Left lung (tissue), 10 donors: ENCODE data around the gene AGMO. TPM values are rescaled to one million over a fixed set of nuclear protein-coding genes. Genes with fewer than 3 reads are reported as not detected.
A peak's percentile ranks its signal among the peaks of the same experiment; 100 is the strongest.

Experiments used
- ATAC-seq: fragments of 200-7000 bp; cut with Tn5 transposase; one replicate; pipeline ENCODE4 v1.9.1; 2020; ENCODE audit warnings: moderate library complexity
- DNase-seq, 4 donors: peaks; one replicate each; pipeline ENCODE4 v3.0.0-alpha.2; 2013 to 2020
- H3K27ac ChIP-seq, 2 donors: fragments of 200-600 bp; sonication (generic) in 1 of 2; one replicate each; pipeline versions ENCODE4 v1.5.0 to v1.8.0; 2020 to 2021
- H3K27me3 ChIP-seq, 2 donors: fragments of 200-600 bp; sonication (generic) in 1 of 2; one replicate each; pipeline versions ENCODE4 v1.5.0 to v1.8.0; 2020 to 2021
- H3K36me3 ChIP-seq, 2 donors: fragments of 200-600 bp; sonication (generic) in 1 of 2; one replicate each; pipeline versions ENCODE4 v1.5.0 to v1.8.0; 2020 to 2021
- H3K4me1 ChIP-seq, 2 donors: fragments of 200-600 bp; one replicate each; pipeline ENCODE4 v1.8.0; 2021
- H3K4me3 ChIP-seq, 2 donors: fragments of 200-600 bp; sonication (generic) in 1 of 2; one replicate each; pipeline versions ENCODE4 v1.5.0 to v1.8.0; 2020 to 2021; ENCODE audit warnings: mild to moderate bottlenecking in 1 of 2
- H3K9me3 ChIP-seq, 2 donors: fragments of 200-600 bp; sonication (generic) in 1 of 2; one replicate each; pipeline versions ENCODE4 v1.5.0 to v1.8.0; 2020 to 2021
- intact Hi-C, 2 donors: fragments of 100-400 bp; cut with DNase I; formaldehyde crosslinking; loops; one replicate each; pipeline versions ENCODE4 v1.11.2 to v1.14.2; 2022
- polyA plus RNA-seq, 6 donors: library from polyadenylated mRNA; unstranded; fragments of 120-200 nt; gene quantifications; one replicate each; pipeline ENCODE4 v1.2.1, GENCODE V29; 2013; ENCODE audit not compliant: insufficient read length in 6 of 6
- total RNA-seq, 2 donors: library from RNA; stranded (reverse); fragmentation: NEBNext Ultra II Directional; extraction: Animal tissue kit (Norgen Biotek cat#: 25700); gene quantifications; one replicate each; pipeline ENCODE4 v1.2.1, GENCODE V29; 2021
- TF ChIP-seq, protein P1 (sequence below), 2 donors: fragments of 200-600 bp; sonication (generic) in 1 of 2; IDR thresholded peaks; one replicate each; pipeline versions ENCODE4 v1.5.0 to v1.8.0; 2021; ENCODE audit warnings: antibody characterized with exemption in 2 of 2
- donor health status: DM: no; HTN: yes; CAD: no.
- donor health status: DM: no; HTN: no; CAD: no.

Gene AGMO
- total and polyA plus RNA-seq, 8 donors = 0.32 to 0.85 (median 0.42) TPM

DNA sequence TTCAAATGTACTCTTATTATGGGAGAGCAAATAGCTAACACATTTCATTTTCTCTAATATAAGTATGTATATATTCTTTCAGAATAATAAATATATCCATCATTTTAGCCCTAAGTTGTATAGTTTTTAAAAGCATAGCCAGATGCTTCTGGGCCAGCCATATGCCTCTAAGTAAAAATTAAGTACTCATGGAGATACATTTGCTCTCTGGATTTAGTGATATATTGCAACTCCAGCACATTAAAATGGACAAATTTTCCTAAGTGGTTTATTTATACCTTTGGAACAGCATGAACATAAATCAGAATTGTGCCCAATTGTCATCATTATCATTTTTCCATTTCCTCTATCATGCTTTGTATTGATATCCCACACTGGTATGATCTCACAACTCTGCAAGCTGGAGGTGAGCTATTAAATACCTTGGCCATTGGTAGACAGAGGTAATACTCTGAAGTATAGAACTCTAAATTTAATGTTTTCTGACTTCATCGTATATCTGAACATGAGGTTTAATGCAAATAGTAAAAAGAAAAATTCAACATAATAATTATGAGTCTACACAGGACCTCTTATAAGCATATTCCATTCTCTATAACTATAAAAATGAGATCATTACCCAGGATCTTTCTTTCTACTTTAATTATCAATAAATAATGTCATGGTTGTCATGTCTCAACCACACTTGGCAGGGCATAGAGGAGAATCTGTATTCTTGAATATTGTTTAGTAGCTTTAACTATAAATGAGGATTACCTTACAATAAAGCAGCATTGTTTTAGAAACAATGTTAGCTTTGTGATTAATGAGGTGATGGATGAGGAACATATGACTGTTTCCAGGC, 90.8 kb downstream of the AGMO start:
- ATAC-seq (no peak), DNase-seq (no peak)
- TF ChIP-seq, protein P1, sequence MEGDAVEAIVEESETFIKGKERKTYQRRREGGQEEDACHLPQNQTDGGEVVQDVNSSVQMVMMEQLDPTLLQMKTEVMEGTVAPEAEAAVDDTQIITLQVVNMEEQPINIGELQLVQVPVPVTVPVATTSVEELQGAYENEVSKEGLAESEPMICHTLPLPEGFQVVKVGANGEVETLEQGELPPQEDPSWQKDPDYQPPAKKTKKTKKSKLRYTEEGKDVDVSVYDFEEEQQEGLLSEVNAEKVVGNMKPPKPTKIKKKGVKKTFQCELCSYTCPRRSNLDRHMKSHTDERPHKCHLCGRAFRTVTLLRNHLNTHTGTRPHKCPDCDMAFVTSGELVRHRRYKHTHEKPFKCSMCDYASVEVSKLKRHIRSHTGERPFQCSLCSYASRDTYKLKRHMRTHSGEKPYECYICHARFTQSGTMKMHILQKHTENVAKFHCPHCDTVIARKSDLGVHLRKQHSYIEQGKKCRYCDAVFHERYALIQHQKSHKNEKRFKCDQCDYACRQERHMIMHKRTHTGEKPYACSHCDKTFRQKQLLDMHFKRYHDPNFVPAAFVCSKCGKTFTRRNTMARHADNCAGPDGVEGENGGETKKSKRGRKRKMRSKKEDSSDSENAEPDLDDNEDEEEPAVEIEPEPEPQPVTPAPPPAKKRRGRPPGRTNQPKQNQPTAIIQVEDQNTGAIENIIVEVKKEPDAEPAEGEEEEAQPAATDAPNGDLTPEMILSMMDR (IDR thresholded peaks at IDR 0.05) = no peak
- H3K27me3 ChIP-seq = no peaks in the 10 kb centered on the region
- no peaks in the 10 kb centered on the region for H3K4me1 ChIP-seq
- H3K36me3 ChIP-seq = no peaks in the 10 kb centered on the region
- no peaks in the 10 kb centered on the region for H3K9me3 ChIP-seq
- H3K4me3 ChIP-seq = no peak overlapping the region
- no peak overlapping the region for H3K27ac ChIP-seq
- intact Hi-C loops = no loop called here

DNA sequence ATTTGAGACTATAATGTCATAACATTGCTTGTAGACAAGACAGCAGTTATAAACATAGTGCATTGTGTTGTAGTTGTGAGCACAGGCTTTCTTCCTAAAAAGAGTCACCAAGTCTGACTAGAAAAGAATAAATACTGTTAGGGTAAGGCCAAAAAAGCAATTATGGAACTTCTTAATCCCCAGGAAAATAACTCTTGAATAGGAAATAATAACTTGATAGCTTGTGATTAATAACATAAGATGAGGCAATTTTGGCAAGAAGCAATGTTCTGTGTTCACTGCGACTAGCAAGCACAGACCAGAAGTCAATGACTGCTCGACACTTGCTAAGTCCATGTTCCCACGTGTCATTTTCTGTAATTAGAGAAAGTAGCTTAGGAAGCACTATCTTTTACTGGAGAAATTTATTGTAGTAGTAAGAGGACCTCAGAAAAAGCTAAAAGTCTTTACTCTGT, 97.1 kb downstream of the AGMO start:
- Histone ChIP-seq H3K27ac (peak overlapping the region in 1 of 2 donors; percentile 33), H3K9me3 (no peaks in the 10 kb centered on the region), H3K4me3 (no peak overlapping the region), H3K27me3 (no peaks in the 10 kb centered on the region), H3K4me1 (no peaks in the 10 kb centered on the region), H3K36me3 (no peaks in the 10 kb centered on the region)
- no peak for ATAC-seq
- no peak for DNase-seq
- TF ChIP-seq, protein P1 (IDR thresholded peaks at IDR 0.05) = no peak
- intact Hi-C loops = no loop called here

DNA sequence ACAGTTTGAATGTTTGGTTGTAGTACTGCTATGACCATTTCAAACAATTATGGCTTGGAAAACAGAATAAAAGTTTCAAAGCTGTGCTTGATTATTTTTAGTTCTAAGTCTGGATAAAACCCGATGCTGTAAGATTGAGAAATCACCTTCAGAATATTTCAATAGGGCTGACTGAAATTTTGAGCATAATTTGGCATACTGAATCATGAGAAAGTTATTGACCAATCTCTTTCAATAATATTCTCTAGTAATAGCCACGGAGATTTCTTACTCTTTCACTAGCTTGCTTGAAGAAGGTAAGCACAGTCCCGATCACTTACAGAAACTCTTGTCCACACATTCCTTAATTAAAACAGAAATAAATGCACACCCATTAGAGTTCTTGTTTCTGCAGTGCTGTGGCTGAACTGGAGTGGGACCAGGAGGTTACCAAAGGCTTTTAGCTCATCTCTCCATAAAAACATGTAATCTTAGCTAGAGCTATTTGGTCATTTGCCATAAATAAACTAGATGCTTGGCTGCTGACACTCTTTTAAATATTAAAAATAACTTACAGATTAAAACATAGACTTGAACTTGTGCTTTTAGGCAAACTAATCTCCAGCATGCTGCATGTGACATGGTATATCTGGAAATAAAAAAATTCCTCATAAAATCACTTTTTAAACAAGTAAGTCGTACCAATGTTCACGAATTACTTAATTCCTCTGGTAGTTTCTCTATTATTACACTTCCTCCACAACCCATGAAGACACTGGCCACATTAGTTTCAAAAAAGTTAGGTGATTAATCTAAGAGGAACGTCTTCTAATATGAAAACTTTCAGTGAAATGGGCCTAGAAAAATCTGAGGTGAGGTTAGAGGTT, 97.8 kb downstream of the AGMO start:
- DNase-seq = no peak

DNA sequence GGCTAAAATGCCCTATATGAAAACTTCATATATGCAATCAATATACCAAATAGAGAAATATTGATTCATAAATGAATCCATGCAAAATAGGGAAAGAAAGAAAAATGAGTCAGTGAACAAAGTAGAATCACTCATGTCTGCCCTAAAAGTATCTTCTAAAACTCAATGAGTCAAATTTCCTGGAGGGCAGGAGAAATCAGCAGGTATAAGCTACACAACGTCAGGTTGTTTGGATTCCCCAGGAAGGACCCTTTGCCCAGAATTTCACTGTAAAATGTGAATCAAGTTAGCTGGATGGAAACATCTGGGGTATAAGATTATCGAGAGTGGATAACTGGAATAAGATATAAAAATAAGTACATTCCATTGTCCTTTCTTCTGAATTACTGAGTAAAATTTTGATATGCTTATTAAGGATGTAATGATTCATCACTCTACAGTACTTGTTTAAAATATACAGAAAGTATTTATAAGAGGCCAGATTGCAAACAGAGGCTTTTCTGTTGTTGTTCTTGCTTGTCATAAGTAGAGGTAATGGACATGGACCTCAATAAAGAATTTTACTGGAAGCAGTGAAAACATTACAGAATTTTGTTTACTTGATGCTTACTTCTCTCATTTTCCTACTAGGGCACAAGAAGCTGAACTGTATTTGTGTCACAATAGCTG, 99.0 kb downstream of the AGMO start:
- DNase-seq (no peak), ATAC-seq (no peak)
- intact Hi-C loops = no loop called here
- no peaks in the 10 kb centered on the region for H3K9me3 ChIP-seq
- H3K4me3 ChIP-seq = no peak overlapping the region
- H3K27ac ChIP-seq = no peak overlapping the region
- no peaks in the 10 kb centered on the region for H3K27me3 ChIP-seq
- TF ChIP-seq, protein P1 (IDR thresholded peaks at IDR 0.05) = no peak
- H3K36me3 ChIP-seq = no peaks in the 10 kb centered on the region
- no peaks in the 10 kb centered on the region for H3K4me1 ChIP-seq

More for the DNA sequence above, 97.8 kb downstream of the AGMO start:
- intact Hi-C loops = no loop called here
- Histone ChIP-seq H3K4me1 (no peaks in the 10 kb centered on the region), H3K27ac (peak overlapping the region in 1 of 2 donors; percentile 33), H3K27me3 (no peaks in the 10 kb centered on the region), H3K36me3 (no peaks in the 10 kb centered on the region), H3K4me3 (no peak overlapping the region), H3K9me3 (no peaks in the 10 kb centered on the region)
- no peak for ATAC-seq
- TF ChIP-seq, protein P1 (IDR thresholded peaks at IDR 0.05) = no peak
